Fibroblast of pulmonary artery (primary cell): ENCODE data around the gene TMPRSS9.
"Not testable (repeated sequence)": the region's sequence is repeated elsewhere in the genome, so short reads cannot be mapped to it uniquely, and the experiment has no call there.

Experiments used
- DNase-seq: peaks from one replicate; pipeline ENCODE4 v3.0.0-alpha.2; 2010; ENCODE audit warnings: low read depth
- H3K4me3 ChIP-seq: replicated peaks from 2 replicates; pipeline ENCODE4 v1.5.1; 2011; ENCODE audit warnings: low read depth, mild to moderate bottlenecking, control low read depth, low read length, moderate library complexity
- TF ChIP-seq, protein P1 (sequence below): IDR thresholded peaks from 2 replicates; pipeline ENCODE4 v1.5.1; 2011; ENCODE audit warnings: mild to moderate bottlenecking, control low read depth, low read length, inconsistent platforms; ENCODE audit errors: missing control alignments

Gene TMPRSS9

DNA sequence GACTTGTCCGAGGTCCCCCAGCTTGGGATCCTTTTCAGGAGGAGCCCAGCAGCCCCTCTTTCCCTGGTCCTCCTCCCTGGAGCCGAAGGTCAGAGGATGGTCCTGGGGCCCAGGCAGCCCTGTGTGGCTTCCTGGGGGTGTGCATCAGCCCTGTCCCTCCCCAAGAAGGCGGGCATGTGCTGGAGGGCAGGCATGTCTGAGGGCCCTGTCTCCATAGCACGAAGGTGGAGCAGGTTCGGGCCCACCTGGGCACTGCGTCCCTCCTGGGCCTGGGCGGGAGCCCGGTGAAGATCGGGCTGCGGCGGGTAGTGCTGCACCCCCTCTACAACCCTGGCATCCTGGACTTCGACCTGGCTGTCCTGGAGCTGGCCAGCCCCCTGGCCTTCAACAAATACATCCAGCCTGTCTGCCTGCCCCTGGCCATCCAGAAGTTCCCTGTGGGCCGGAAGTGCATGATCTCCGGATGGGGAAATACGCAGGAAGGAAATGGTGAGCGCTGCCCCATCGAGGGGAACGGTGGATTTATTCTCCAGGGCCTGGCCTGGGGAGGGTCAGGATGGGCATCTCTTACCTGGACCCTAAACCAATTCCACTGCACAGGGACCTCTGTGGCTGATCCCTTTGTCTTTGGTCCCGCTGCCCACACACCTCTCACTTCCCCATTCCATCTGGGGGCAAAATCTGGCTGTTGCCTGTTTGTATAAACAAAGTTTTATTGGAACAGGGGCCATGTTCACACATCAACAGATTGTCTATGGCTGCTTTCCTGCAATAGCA, 56.4 kb downstream of the TMPRSS9 start:
- H3K4me3 ChIP-seq = no peak overlapping the region
- TF ChIP-seq, protein P1, sequence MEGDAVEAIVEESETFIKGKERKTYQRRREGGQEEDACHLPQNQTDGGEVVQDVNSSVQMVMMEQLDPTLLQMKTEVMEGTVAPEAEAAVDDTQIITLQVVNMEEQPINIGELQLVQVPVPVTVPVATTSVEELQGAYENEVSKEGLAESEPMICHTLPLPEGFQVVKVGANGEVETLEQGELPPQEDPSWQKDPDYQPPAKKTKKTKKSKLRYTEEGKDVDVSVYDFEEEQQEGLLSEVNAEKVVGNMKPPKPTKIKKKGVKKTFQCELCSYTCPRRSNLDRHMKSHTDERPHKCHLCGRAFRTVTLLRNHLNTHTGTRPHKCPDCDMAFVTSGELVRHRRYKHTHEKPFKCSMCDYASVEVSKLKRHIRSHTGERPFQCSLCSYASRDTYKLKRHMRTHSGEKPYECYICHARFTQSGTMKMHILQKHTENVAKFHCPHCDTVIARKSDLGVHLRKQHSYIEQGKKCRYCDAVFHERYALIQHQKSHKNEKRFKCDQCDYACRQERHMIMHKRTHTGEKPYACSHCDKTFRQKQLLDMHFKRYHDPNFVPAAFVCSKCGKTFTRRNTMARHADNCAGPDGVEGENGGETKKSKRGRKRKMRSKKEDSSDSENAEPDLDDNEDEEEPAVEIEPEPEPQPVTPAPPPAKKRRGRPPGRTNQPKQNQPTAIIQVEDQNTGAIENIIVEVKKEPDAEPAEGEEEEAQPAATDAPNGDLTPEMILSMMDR = no peak
- no peak for DNase-seq

DNA sequence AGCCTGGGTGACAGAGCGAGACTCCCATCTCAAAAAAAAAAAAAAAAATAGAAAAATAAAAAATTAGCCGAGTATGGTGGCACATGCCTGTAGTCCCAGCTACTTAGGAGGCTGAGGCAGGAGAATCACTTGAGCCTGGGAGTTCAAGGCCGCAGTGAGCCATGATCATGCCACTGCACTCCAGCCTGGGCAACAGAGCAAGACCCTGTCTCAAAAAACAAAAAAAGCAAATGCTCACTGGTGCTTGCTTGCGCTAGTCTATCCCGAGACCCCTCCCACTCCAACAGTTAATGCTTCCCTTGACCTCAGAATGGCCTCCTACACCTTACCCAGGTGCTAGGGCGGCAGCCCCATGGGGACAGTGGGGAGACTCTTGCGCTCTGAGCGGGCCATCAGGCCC, 57.4 kb downstream of the TMPRSS9 start:
- DNase-seq, H3K4me3 ChIP-seq: not testable (repeated sequence)

DNA sequence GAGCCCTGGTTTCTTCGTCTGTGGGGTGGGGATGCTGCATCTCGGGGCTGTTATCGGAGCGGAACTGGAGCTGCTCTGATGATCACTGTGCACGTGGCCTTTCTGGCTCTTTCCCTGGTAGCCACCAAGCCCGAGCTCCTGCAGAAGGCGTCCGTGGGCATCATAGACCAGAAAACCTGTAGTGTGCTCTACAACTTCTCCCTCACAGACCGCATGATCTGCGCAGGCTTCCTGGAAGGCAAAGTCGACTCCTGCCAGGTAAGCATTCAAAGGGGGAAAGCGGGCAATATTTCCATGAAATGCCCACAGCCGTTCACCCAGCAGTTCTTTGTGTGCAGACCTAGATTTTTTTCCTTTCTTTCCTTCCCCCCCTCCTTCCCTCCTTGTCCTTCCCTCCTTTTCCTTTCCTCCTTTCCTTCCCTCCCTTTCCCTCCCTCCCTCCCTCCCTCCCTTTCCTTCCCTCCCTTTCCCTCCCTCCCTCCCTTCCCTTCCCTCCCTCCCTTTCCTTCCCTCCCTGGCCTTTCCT, 57.9 kb downstream of the TMPRSS9 start:
- no peak for DNase-seq
- H3K4me3 ChIP-seq = no peak overlapping the region
- TF ChIP-seq, protein P1 = no peak

DNA sequence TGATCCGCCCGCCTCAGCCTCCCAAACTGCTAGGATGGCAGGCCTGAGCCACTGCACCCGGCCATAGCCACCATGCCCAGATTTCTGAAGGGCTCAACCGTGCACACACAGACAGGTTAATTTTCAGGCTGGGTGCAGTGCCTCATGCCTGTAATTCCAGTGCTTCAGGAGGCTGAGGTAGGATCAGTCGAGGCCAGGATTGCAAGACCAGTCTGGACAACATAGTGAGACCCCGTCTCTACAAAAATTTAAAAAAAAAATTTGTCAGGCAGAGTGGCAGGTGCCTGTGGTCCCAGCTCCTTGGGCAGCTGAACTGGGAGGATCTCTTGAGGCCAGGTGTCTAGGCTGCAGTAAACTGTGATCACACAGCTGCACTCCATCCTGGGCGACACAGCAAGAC, 59.7 kb downstream of the TMPRSS9 start:
- H3K4me3 ChIP-seq = no peak overlapping the region
- no peak for DNase-seq
- TF ChIP-seq, protein P1 = no peak

DNA sequence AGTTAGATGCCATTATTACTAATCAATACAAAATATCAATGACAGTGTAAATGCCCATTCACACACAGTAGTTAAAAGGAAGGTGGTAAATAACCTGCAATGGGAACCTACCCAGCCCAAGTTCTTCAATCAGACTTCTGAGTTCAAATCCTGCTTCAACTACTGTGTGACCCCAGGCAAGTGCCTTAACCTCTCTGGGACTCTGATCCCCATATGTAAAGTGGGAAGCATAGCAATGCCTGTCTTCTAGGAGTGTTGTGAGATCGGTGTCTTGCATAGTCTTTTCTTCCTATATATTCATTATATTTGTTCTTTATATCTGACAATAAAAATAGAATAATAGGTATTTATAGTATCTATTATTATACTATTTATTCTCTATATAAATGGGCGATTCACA, 60.4 kb downstream of the TMPRSS9 start:
- TF ChIP-seq, protein P1 = no peak
- no peak for DNase-seq
- no peak overlapping the region for H3K4me3 ChIP-seq

DNA sequence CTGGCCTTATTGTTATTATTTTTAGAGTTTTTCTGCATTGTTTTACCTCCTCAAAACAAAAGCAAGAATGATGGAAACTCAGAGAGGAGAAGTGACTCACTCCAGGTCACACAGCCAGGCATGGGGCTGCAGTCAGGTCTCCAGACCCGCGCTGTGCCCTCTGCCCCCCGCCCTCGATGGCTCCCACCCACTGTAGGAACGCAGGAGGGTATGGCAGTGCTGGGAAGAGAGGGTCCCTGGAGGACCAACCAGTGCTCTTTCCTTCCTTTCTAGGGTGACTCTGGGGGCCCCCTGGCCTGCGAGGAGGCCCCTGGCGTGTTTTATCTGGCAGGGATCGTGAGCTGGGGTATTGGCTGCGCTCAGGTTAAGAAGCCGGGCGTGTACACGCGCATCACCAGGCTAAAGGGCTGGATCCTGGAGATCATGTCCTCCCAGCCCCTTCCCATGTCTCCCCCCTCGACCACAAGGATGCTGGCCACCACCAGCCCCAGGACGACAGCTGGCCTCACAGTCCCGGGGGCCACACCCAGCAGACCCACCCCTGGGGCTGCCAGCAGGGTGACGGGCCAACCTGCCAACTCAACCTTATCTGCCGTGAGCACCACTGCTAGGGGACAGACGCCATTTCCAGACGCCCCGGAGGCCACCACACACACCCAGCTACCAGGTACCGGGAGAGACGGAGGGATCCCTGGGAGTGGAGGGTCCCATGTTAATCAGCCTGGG, 61.7 kb downstream of the TMPRSS9 start:
- DNase-seq = no peak
- TF ChIP-seq, protein P1 = no peak
- H3K4me3 ChIP-seq = no peak overlapping the region

DNA sequence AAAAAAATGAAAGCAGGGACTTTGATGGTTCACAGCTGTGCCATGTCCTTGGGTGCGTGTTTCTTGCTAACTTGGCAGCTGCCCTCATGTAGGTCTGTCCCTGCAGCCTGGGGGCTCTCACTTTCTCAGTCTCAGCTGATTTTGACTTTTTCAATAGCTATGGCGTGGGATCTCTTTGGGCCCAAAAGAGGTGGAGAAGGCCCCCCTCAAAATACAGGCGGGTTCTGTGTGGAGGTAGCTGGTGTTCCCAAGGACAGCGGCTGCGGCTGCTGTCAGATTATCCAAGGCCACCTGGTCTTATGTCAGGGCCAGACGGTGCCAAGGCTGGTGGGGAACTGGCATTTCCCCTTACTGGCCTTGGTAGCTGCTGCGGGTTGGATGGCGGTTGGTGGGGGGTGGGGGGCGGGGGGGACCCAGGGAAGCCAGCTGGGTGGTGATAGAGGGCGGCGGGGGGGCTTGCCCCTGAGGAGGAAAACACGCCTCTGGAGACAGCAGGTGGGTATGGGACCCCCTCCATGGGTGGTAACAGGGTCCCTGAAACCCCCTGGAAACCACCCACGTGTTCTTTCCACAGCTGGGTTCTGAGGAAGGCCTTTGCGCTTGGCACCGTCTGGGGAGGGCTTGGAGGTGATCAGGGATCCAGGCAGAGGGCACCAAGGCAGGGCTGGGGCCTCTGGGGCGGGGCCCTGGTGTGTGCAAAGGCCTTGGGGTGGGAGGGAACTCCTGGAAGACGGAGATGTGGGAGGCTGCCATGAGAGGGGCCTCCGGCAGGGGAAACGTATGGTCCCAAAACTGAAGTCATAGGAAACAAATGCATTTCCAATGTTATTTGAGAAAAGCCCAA, 63.2 kb downstream of the TMPRSS9 start:
- TF ChIP-seq, protein P1 = no peak
- DNase-seq = no peak
- H3K4me3 ChIP-seq = no peak overlapping the region
